ENCODE measurements around the gene DAPK1.

DAPK1 gene

GRCh38 chr9:87674565-87675299 lies 177.1 kb downstream of the DAPK1 start:
- DNase-seq = no peak

- no peak for DNase-seq
Measured at GRCh38 chr9:87675906-87676515, 178.3 kb downstream of the DAPK1 start.

DNA sequence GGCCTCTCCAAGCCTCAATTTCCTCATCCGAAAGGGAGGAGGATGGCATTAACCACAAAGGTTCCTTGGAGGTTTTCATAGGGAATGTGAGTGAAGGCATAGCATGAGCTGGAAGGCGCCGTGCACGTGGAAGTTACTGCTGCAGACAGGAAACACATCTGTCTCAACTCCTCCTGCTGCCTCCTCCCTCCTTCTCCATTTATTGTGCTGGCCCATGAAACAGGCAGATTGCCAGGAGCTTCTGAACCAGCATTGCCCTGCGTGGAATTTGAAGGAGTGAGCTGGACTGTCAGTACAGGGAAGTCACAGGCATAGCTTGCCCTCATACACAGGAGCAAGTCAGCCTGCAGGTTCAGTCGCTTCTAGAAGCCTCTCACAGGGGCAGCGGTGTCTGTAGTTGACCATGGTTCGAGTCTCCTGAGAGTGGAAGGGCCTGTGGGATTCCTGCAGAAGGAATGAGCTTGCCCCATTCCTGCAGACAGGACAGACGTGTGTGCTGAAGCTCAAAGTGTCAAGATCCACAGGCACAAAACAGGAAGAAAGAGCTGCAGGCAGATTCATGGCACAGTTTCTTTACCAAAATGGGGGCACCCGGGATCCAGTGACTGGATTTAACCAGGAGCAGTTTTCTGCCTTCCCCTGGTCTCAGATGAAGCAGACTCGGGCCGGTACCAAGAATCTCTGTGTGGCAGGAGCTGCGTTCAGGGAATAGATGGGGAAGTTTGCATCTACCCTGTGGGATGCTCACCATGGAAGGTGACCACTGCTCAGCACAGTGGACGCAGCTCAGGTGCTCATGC lies 179.5 kb downstream of the DAPK1 start:
- no peak for DNase-seq

DNA sequence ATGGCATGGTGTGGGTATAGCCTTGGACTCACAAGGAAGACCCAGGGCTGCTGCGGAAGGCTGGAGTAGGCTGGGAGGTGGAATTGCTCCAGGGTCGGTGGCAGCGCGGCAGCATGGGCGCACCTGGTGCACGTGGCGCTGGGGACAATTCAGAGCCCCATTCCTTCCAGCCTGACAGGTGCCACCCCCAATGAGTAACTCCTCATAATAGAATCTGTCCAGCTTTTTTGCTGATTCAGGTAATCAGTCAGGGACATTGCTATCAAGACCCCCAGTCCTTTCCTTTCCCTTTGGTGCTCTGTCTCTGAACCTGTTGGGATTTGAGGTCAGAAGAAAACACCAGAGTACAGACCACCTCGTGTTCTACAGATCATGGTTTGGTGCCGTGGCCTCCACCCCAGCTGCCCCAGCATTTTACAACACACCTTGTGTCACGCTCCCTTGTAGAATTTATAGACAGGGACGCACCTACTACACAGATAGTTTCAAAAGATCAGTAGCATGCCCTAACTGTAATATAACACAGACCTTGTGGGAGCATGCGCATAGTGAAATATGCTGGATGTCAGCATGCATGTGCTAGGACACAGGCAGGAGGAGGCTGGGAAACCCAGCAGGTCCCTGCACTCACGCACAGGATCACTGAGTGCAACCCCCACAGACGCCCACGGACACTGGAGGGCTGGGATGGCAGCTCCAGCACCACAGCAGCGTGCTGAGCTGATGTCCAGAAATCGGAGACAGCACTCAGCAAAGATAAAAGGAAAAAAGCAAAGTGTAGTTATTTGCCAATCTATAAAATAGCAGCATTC lies 180.3 kb downstream of the DAPK1 start:
- DNase-seq = no peak

DNA sequence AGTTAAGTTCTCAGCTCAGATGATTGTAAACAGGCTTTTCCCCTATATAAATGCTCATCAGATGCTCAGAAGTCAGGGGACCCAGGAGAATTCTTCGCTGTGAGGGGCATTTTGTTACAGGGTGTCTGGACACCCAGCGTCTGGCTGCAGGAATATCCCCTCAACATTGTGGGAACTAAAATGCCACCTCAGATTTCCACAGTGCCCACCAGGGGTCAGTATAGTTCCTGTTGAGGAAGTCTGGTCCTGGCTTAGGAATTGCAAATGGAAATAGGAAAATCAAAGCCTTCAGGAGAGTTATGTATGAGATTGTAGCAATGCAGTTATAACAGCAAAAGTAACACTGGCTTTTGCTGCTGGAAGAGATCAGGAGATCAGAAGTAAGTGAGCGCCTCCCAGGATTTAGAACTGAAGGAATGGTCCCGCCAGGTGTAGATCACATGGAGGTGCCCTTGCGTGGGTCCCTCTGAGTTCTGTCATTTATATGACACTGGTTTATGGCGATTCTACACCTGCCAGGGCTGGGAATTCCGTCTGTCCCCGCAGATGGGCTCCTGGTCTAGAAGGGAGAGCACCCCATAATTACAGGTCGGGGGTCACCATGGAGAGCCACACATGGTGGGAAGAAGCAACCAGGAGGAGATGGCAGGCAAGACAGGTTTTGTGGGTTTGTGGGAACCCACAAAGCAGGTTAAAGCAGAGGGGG lies 181.1 kb downstream of the DAPK1 start:
- no peak for DNase-seq

DNA sequence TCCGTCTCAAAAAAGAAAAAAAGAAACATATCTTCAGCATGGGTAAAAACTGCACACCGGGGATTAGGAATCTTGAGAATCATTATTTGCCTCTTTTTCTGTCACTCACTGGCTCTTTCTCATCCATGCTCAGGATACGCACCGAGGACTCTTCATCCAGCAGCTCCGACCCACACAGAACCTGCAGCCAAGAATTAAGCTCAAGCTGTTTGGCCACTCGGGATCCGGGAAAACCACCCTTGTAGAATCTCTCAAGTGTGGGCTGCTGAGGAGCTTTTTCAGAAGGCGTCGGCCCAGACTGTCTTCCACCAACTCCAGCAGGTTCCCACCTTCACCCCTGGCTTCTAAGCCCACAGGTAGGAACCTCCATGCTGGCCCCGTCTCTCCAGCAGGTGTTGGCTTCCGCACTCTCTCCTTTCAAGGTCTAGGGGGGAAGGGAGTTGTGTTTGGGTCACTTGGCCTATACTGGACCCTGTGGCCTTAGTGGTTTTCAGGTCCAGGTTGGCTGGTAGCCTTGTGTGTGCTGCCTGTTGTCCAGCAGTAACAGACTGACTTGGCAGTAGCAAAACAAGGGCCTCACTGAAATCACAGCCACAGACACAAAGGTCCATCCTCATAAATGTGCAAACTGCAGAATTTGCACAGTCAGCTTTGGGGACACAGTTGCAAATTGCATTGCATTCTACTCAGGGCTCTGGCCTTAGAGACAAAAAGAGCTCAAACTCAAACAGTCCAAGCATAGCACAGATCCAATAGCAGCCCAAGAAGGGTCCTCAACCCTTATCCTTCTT lies 183.8 kb downstream of the DAPK1 start:
- DNase-seq = no peak

GRCh38 chr9:87682085-87682484 lies 184.4 kb downstream of the DAPK1 start:
- no peak for DNase-seq

GRCh38 chr9:87682618-87683017 lies 185.0 kb downstream of the DAPK1 start:
- no peak for DNase-seq

GRCh38 chr9:87683751-87684626 lies 186.3 kb downstream of the DAPK1 start:
- no peak for DNase-seq

GRCh38 chr9:87684627-87685219 lies 187.1 kb downstream of the DAPK1 start:
- no peak for DNase-seq

- DNase-seq = no peak
Measured at GRCh38 chr9:87685441-87685840, 187.8 kb downstream of the DAPK1 start.

DNA sequence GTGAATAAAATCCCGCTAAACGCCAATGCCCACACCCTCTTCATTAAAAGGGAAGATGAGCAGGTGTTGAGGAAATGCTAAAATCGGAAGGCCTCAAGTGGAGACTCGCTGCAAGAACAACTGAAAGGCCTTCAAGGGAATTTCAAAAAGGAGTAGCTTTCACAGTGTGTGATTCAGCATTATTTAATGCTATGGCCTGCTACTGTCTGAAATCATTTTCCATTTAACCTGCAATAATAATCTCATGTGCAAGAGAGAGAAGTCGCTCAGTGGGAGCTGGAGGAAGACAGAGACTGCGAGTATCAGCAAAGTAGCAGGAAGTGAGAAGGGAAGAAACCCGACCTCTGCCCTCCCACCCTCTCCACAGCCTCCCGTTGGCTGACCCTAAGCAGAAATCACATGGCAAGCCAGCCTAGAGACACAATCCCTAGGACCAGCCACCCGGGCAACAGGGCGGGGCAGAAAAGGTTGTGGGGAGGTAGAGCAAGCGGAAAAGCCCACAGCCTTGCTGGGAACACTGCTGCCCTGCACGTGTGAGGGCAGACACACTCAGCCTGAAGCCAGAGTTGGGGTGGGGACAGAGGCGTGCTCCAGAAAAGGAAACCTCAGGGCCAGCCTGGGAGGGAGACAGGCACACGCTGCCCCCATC lies 188.3 kb downstream of the DAPK1 start:
- no peak for DNase-seq

- no peak for DNase-seq
Measured at GRCh38 chr9:87686520-87687090, 188.9 kb downstream of the DAPK1 start.

GRCh38 chr9:87687207-87687606 lies 189.5 kb downstream of the DAPK1 start:
- no peak for DNase-seq

DNA sequence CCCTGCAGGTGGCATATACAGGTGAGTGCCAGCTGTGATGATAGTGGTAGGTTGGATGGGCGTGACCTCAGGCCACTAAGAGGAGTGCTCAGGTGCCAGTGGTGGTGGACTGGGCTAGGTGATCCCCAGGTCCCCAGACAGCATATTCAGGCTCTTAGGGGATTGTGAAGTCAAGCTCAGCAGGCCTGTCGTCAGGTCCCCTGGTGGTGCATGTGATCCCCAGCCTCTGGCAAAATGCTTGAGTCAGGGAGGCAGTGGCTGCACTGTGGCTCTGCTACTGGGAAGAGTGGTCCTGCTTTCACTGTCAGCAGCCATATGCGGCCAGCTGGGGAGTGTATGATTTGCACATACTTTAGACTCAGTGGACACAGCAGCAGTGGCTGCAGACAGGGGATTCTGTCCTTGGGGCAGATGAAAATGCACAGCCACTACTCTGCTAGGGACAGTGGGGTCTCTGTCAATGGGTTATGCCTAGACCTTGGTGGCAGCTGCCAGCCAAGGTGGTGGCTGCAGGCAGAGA lies 196.6 kb downstream of the DAPK1 start:
- DNase-seq = no peak

DNA sequence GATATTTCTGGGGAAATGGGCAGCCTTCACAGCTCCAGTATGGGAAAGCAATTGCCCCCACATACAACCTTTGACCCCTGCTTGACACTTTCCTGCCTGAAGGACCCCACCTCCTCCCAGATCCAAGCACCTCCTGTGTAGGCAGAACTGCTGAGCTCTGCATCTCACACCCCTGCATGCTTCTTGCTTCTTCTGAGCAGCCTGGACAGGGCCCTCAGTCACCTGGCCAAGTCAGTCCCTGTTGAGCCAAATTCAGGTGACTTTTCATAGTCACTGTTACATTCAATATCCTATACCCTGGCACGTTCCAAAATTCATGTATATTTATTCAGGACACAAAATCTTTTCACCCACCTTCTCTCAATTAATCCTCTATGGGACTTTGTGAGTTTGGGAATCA lies 197.9 kb downstream of the DAPK1 start:
- DNase-seq = no peak

DNA sequence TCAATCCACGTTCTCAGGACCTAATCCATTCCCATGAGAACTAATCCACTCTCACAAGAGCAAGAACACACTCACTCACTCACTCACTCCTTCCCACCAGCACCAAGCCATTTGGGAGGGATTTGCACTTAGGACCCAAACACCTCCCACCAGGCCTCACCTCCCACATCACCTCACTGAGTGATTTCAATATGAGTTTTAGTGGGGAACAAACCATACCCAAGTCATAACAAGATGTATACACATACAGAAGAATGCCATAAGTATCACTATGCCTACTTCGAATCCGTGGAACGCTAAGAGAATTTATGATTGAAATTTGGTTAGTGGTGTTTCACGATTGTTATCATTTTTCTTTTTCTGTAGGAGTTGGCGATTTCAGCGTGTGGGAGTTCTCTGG lies 199.0 kb downstream of the DAPK1 start:
- peak; percentile 18 for DNase-seq

DNA sequence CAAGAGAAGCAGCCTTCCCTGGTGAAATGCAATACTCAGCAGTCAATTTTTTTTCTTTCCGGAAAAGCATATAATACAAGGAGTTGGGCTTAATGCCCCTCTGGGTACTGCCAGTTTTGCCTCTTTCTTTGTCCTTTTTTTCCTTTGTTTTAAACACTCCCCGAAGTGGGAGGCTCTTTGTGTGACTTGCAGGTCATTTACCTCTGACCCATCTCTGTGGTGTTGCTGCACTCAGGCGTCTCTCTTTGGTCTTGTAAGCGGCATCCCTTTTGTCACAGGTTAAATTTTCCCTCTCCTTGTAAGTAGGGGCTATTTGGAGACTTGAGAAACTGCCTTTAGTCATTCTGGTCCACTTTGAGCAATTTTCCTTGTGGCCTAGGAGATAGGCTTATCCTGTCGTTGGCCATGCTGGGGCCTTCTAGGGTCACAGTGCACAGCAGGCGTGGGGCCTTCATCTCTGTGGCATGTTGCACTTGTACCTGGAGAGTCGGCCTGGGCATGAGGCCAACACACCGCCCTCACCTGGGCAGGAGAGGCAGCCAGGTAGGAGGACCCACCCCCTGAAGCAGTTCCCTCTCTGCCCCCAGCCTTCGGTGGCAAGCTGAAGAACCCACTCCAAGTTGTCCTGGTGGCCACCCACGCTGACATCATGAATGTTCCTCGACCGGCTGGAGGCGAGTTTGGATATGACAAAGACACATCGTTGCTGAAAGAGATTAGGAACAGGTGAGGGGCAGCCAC lies 200.6 kb downstream of the DAPK1 start:
- DNase-seq = no peak

Measured in stimulated activated naive CD4-positive, alpha-beta T cell treated with Interleukin-2 at 50 U/mL for 16 hours (primary cell).